Cardiac fibroblast (primary cell): ENCODE measurements around the gene CDK5.

Source experiments
- DNase-seq, 2 donors: peaks; one replicate each; pipeline versions ENCODE4 v3.0.0 to v3.0.0-alpha.2; 2010; ENCODE audit warnings: low read depth in 2 of 2
- H3K4me3 ChIP-seq, 2 donors: replicated peaks in 1 of 2; 1 replicate in 1 of 2; 2 replicates in 1 of 2; pipeline ENCODE4 v1.5.1; 2011; ENCODE audit warnings: low read depth in 2 of 2, low read length in 2 of 2, mild to moderate bottlenecking in 2 of 2, moderate library complexity in 1 of 2
- CTCF ChIP-seq: IDR thresholded peaks from one replicate; pipeline ENCODE4 v1.5.1; 2011; ENCODE audit warnings: low read depth, mild to moderate bottlenecking, low read length, inconsistent platforms

Gene CDK5

GRCh38 chr7:151056666-151057505 lies 811 bp downstream of the CDK5 start:
- peak overlapping the region; percentile 69 to 73 for H3K4me3 ChIP-seq
- TF ChIP-seq CTCF: no peak
- no peak for DNase-seq

GRCh38 chr7:151056283-151056665 lies 1.4 kb downstream of the CDK5 start:
- H3K4me3 ChIP-seq: no peak overlapping the region
- no peak for DNase-seq
- TF ChIP-seq CTCF: no peak

- H3K4me3 ChIP-seq: no peak overlapping the region
- TF ChIP-seq CTCF: no peak
- DNase-seq: no peak
Measured at GRCh38 chr7:151053751-151054150, 3.9 kb downstream of the CDK5 start.

GRCh38 chr7:151053096-151053495 lies 4.6 kb downstream of the CDK5 start:
- H3K4me3 ChIP-seq: no peak overlapping the region
- no peak for DNase-seq

GRCh38 chr7:151051108-151051507 lies 6.6 kb downstream of the CDK5 start:
- DNase-seq: peak; percentile 69 to 76
- no peak for TF ChIP-seq CTCF
- no peak overlapping the region for H3K4me3 ChIP-seq

More at GRCh38 chr7:151053096-151053495, 4.6 kb downstream of the CDK5 start:
- no peak for TF ChIP-seq CTCF

GRCh38 chr7:151048911-151049463 lies 8.7 kb downstream of the CDK5 start:
- no peak for DNase-seq
- no peak overlapping the region for H3K4me3 ChIP-seq
- TF ChIP-seq CTCF: no peak
